ENCODE data around the gene TIMM22. TPM values are rescaled to one million over a fixed set of nuclear protein-coding genes. Genes with fewer than 3 reads are reported as not detected.

TIMM22 gene
- total and polyA plus RNA-seq, 10 donors, result 5.1 to 14.3 (median 11.0) TPM

GRCh38 chr17:1050996-1051925 is 54.3 kb downstream of the TIMM22 start:
- Histone ChIP-seq H3K27me3 (replicated peaks in 1 of 7) (no peaks in the 10 kb centered on the region), H3K27ac (no peak overlapping the region), H3K4me3 (no peak overlapping the region), H3K9me3 (no peaks in the 10 kb centered on the region), H3K4me1 (peaks cover 0 to 6% (median 4%) of the 10 kb centered on the region in 6 donors), H3K36me3 (peaks cover 3 to 83% (median 58%) of the 10 kb centered on the region in 6 donors)
- intact Hi-C loops (cut with DNase I; ENCODE audit: low total_unique reads), result loop anchor here (10.0 kb wide), 1 partner anchor 46 kb away; no protein-coding TSS in a partner anchor
- 85 to 92% (median 90%) methylated on average over 31 to 33 of the region's 33 CpGs for WGBS, 5 donors
- DNase-seq, result peak; percentile 25
- TF ChIP-seq POLR2A (IDR thresholded peaks at IDR 0.05) (no peak), POLR2AphosphoS5 (IDR thresholded peaks at IDR 0.05) (no peak), CTCF (IDR thresholded peaks at IDR 0.05 in 8 of 11, conservative IDR thresholded peaks at IDR 0.05 in 3 of 11) (no peak)

Small RNAs within 50 kb of the gene (microRNA-seq; reads per million reads assigned to microRNA genes)
- gene MIR3183, result 0 to 1.1 (median 0.35) reads per million in 3 donors

Small RNAs within 50 kb of the gene (small RNA-seq; reads per million reads assigned to genes)
- gene MIR3183, result 0 reads per million in 4 donors

Other genes starting within 250 kb of the TIMM22 start
- 10 to 100 TPM; 17.3 to 24.9 (median 19.9) TPM for gene GEMIN4, start 244.9 kb upstream of the TIMM22 start, total RNA-seq
- 10 to 100 TPM in 1 of 3 donors, 1 to 10 TPM in 2; 5.7 to 11.4 (median 8.9) TPM for gene GEMIN4, start 244.9 kb upstream of the TIMM22 start, polyA plus RNA-seq
- 10 to 100 TPM; 38.6 to 69.7 (median 54.4) TPM for gene GLOD4, start 214.8 kb upstream of the TIMM22 start, total RNA-seq
- gene GLOD4, start 214.8 kb upstream of the TIMM22 start, polyA plus RNA-seq, result 10 to 100 TPM; 41.9 to 54.6 (median 43.3) TPM
- gene MRM3, start 214.8 kb upstream of the TIMM22 start, total RNA-seq, result 10 to 100 TPM; 14.0 to 23.1 (median 17.5) TPM
- gene MRM3, start 214.8 kb upstream of the TIMM22 start, polyA plus RNA-seq, result 10 to 100 TPM; 13.5 to 16.9 (median 15.1) TPM
- gene NXN, start 17.4 kb upstream of the TIMM22 start, total RNA-seq, result 10 to 100 TPM in 5 of 7 donors, 1 to 10 TPM in 2; 7.2 to 21.4 (median 14.1) TPM
- 1 to 10 TPM; 3.9 to 6.6 (median 5.8) TPM for gene NXN, start 17.4 kb upstream of the TIMM22 start, polyA plus RNA-seq
- gene ABR, start 182.9 kb downstream of the TIMM22 start, total RNA-seq, result 100 to 1,000 TPM; 113 to 183 (median 136) TPM
- gene ABR, start 182.9 kb downstream of the TIMM22 start, polyA plus RNA-seq, result 10 to 100 TPM; 18.5 to 50.1 (median 22.2) TPM